HG02623 (cell line): ENCODE results near the gene CHRM4.
"Not testable (repeated sequence)": the region's sequence is repeated elsewhere in the genome, so short reads cannot be mapped to it uniquely, and the experiment has no call there.

Experiments
- ATAC-seq: cut with Tn5 transposase; IDR thresholded peaks from one replicate; pipeline ENCODE4 v1.9.1; 2021; ENCODE audit warnings: moderate library complexity; ENCODE audit not compliant: unreplicated experiment

Gene CHRM4

DNA sequence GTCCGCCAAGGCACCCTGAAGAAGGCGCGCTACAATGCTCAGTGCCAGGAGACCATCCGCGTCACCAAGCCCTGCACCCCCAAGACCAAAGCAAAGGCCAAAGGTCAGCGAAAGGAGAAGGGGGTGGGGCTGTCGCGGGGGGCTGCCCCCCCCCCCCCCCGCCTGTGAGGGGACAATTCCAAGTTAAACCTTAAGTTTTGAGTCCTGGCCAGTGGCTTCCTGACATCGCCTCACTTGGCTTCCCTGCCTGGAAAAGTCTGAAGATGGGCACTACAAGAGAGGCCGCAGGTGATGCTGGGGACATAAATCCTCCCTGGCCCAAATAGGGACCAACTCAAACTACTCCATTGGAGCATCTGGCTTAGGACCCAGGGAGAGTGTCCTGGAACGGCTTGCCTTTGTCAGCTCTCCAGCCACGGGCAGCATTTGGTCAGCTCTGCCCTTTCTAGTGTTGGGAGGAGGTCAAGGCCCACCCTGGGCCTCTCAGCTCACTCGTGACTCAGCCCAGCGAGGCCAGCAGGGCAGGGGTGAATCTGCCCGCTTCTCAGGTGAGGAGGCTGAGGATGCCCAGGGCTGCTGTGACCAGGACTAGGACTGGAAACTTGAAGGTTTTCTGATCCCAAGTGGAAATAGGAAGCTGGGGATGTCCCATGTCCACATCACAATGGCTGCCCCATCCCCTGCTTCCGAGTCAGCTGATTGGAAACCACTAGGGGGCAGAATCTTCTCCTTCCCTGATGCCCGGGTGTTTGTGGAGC is 8.8 kb downstream of the CHRM4 start:
- no peak for ATAC-seq

- ATAC-seq: no peak
These were observed 9.5 kb downstream of the CHRM4 start for GRCh38 chr11:46381819-46382645.

DNA sequence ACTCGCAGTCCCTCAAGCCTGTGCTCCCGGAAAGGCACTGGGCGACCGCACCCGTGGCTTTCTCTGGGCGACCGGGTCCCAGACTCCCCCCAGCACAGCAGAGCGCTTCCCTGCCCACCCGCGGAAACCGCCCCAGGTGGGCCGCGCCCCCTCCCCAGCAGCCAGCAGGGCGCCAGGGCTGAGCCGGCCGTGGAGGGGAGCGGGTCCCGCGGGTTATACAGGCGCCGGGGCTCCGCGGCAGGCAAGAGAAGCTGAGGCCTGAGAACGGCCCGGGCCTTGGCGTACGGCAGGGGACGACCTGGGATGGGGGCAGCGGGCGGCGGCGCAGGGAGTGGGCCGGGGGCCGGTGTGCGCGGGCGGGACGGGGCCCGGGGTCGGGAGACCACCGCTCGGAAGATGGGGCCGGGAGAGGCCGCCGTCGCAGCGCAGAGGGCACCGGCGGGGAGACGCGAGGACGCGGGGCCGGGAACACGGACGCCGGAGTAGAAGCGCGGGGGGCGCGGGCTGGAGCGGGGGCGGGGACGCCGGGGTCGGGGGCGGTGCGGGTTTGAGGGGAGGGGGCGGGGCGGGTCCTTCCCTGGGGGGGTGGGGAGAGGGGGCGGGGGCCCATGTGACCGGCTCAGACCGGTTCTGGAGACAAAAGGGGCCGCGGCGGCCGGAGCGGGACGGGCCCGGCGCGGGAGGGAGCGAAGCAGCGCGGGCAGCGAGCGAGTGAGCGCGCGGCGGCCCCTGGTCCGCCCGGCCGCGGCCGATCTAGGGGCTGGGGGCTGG is 10.3 kb downstream of the CHRM4 start, which contains the start of gene MDK:
TSS of gene MDK (plus strand) at position 622 of the 771 bp plus-strand sequence. CDS start 389 bp downstream, outside the sequence.
- no peak for ATAC-seq

GRCh38 chr11:46380340-46381047 is 11.1 kb downstream of the CHRM4 start:
- no peak for ATAC-seq

DNA sequence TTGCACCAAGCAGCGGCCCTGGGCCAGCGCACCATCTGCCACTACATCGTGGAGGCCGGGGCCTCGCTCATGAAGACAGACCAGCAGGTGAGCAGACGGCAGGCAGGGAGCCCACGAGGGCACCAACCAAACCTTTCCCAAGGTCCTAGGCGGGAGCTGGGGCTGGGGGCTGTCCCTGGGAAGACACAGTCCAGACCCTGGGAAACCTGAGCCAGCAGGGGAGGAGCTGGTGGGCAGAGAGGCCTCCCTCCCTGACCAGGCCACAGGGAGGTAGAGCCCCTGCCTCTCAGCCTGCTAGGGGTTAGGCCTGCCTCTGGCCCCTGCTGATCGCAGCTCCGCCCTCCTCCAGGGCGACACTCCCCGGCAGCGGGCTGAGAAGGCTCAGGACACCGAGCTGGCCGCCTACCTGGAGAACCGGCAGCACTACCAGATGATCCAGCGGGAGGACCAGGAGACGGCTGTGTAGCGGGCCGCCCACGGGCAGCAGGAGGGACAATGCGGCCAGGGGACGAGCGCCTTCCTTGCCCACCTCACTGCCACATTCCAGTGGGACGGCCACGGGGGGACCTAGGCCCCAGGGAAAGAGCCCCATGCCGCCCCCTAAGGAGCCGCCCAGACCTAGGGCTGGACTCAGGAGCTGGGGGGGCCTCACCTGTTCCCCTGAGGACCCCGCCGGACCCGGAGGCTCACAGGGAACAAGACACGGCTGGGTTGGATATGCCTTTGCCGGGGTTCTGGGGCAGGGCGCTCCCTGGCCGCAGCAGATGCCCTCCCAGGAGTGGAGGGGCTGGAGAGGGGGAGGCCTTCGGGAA is 11.9 kb downstream of the CHRM4 start:
- ATAC-seq: not testable (repeated sequence)

GRCh38 chr11:46378811-46379481 is 12.6 kb downstream of the CHRM4 start:
- ATAC-seq: no peak

DNA sequence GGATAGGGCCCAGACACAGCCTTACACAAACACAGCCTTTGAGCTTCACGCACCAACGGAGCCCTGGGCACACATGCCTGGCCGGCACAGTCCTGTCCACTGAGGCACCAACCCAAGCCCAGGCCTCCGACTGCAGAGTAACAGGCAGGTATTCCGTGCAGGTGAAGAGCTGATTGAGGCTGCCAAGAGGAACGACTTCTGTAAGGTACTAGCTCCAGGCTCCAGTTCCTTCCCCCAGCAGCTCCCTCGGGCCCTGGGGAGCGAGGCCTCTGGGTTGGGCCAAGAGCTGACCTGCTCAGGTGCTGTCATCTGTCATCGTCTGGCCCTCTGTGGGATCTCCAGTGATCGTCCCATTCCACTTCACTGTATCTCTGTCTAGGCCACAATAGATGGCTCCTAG is 13.3 kb downstream of the CHRM4 start:
- ATAC-seq: no peak

- ATAC-seq: no peak
These were observed 13.7 kb downstream of the CHRM4 start for GRCh38 chr11:46377831-46378230.

- no peak for ATAC-seq
These were observed 14.3 kb downstream of the CHRM4 start for GRCh38 chr11:46377290-46377689.

DNA sequence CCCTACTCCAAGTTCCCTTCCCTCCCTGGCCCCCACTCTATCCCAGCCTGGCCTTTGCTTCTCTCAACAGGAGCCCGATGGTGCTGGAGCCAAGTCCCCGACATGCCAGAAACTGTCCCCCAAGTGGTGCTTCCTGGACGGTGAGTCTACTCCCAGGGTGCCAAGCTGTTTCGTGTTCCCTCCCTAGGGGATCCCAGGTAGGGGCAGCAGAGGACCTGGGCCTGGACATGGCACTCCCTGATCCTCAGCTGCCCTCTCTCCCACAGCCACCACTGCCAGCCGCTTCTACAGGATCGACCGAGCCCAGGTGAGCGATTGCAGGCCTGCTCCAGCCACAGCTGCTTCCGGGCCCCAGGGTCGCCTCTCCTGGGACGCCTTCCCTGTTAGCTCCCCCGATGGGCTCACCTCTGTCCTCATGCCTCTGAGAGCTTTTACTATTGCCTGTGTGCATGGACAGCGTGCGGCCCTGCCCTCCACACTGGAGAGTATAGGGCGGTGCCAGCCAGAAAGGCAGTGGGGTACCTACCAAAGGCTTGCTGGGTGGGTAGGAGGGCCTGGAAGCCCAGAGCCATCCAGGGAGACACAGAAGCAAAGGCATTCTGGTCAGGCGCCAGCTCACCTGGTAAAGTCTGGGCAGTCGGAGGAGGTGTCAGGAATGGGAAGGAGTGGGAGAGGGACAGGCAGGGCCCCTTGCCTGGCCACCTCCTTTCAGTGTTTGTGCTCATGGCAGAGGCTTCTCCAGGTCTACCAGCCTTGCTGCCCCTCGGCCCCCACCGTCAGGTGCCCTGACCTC is 15.1 kb downstream of the CHRM4 start:
- ATAC-seq: no peak

DNA sequence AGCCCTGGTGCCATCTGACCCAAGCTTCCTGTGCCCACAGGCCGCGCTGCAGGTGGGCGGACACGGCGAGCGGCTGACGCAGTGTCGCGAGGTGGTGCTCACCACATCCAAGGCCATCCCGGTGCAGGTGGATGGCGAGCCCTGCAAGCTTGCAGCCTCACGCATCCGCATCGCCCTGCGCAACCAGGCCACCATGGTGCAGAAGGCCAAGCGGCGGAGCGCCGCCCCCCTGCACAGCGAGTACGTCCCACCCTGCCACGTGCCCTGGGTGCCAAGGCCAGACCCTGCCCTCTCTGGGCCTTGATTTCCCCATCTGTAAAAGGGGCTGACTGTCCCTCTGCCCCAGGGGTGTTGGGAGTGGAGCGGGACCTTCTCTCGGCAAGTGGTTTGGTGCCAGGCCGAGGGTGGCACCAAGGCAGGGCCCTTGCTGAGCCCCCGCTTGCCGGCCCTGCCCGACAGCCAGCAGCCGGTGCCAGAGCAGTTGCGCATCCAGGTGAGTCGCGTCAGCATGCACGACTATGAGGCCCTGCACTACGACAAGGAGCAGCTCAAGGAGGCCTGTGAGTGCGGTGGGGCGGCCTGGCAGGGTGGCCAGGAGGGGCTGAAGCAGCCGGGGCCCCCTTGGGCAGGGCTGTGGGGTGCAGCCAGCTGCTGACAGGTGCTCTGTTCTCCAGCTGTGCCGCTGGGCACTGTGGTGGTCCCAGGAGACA is 16.0 kb downstream of the CHRM4 start:
- no peak for ATAC-seq

DNA sequence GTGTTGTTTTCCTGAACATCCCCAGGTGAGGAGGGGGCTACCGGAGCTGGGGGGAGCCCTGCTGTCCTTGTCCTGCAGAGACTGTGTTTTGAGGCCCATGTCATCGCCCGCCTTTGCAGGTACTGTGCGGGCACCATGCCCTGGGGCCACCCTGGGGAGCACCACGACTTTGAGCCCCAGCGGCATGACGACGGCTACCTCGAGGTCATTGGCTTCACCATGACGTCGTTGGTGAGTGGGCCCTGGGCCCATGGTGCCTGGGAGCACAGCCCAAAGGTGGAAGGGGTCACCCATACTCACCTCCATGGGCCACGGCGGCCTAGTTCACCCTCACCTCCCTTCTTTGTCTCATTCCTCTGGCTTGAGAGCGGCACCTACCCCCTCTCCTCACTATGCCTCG is 16.8 kb downstream of the CHRM4 start:
- ATAC-seq: no peak

GRCh38 chr11:46373787-46374740 is 17.5 kb downstream of the CHRM4 start:
- no peak for ATAC-seq

GRCh38 chr11:46372501-46372900 is 19.1 kb downstream of the CHRM4 start:
- not testable (repeated sequence) for ATAC-seq

DNA sequence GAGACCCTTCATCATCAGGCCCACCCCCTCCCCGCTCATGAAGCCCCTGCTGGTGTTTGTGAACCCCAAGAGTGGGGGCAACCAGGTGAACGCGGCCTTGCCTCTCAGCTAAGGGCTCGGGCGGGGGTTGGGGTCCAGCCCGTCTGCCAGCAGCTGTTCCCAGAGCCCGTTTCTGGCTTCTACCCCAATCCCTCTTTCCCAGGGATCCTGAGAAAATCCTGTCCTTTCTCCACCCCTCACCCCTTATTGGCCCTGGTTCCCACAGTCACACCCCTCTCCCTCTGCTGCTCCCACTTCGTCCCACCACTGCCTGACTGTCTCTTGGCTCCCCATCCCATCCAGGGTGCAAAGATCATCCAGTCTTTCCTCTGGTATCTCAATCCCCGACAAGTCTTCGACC is 19.5 kb downstream of the CHRM4 start:
- no peak for ATAC-seq

GRCh38 chr11:46371262-46371661 is 20.3 kb downstream of the CHRM4 start:
- ATAC-seq: not testable (repeated sequence)

DNA sequence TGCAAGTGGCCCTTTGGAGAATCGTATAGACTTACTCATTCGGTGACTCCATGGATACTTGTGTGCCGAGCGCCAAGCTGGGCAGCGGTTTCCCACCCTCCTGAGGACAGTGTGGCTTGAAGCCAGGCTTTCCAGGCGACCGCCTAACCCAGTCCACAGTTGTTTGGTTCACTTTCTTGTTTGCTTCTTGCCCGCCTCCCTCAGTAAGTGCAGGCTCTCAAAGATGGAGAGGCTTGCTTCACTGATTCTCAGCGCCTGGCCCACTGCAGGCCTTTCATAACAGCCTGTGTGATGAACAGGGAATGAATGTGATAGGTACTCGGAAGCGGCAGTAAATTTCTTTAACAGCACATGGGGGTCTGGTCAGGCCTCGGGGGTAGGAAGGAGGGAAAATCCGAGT is 21.3 kb downstream of the CHRM4 start:
- ATAC-seq: no peak
